ENCODE measurements around the gene COL6A2. TPM values are rescaled to one million over a fixed set of nuclear protein-coding genes. Genes with fewer than 3 reads are reported as not detected.
A peak's percentile ranks its signal among the peaks of the same experiment; 100 is the strongest.
"Not testable (repeated sequence)": the region's sequence is repeated elsewhere in the genome, so short reads cannot be mapped to it uniquely, and the experiment has no call there.

The COL6A2 gene
- total RNA-seq, 1 donor from 2014 or later = 120 TPM

DNA sequence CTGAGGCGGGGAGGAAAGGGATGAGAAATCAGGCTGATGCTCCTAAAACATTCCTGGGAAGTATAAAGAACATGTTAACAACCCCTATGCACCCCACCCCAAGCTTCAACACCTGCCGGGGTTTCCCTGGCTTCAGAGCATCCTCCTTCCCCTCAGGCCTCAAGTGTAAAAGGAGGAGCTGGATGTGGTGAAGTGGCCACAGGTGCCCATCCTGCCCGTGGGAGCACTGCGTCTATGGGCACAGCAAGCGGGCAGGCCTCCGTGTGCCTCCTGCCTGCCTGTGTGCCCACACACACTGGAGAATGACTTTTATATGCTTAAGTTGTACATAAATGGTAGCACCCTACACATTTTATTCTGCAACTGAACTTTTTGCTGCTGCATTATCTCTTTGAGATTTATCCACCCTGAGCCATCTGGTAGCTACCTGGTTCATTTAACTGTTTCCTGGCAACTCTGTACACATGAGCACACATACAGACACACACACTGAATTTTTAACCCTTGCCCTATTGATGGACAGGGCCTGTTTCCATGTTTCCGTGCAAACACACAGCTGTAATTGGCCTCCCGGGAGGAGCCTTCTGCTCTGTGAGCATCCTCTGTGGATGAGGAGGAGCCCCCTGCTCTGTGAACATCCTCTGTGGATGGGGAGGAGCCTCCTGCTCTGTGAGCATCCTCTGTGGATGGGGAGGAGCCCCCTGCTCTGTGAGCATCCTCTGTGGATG, 70.9 kb downstream of the COL6A2 start:
- Histone ChIP-seq H3K27me3 (ENCODE audit: insufficient read depth, low read length) (no peaks in the 10 kb centered on the region), H3K4me2 (ENCODE audit: low read length) (no peak overlapping the region), H3K36me3 (ENCODE audit: insufficient read depth, low read length) (no peaks in the 10 kb centered on the region), H3K9ac (ENCODE audit: low read length) (no peak overlapping the region), H3K79me2 (ENCODE audit: insufficient read depth, low read length) (no peaks in the 10 kb centered on the region), H3K4me1 (ENCODE audit: insufficient read depth, low read length) (no peaks in the 10 kb centered on the region), H3K4me3 (ENCODE audit: insufficient read depth, low read depth, low read length) (no peak overlapping the region), H2AFZ (ENCODE audit: low read depth, low read length) (no peak overlapping the region), H4K20me1 (ENCODE audit: insufficient read depth, low read length) (peaks cover 4% of the 10 kb centered on the region), H3K27ac (ENCODE audit: low read depth, low read length) (no peak overlapping the region), H3K9me3 (ENCODE audit: insufficient read depth, low read depth, low read length) (peaks cover 2% of the 10 kb centered on the region)
- Mint-ChIP-seq H3K4me3 (ENCODE audit: unreplicated experiment) (no peak overlapping the region), H3K36me3 (ENCODE audit: low read depth, unreplicated experiment) (peaks cover 13% of the 10 kb centered on the region), H3K4me1 (ENCODE audit: low read depth, unreplicated experiment) (no peaks in the 10 kb centered on the region), H3K9me3 (ENCODE audit: unreplicated experiment) (peaks cover 9% of the 10 kb centered on the region), H3K27me3 (ENCODE audit: low read depth, unreplicated experiment) (peaks cover 2% of the 10 kb centered on the region), H3K27ac (ENCODE audit: unreplicated experiment) (no peak overlapping the region)
- FAIRE-seq = no peak
- no peak for DNase-seq (ENCODE audit: low read depth)
- TF ChIP-seq, protein P1, sequence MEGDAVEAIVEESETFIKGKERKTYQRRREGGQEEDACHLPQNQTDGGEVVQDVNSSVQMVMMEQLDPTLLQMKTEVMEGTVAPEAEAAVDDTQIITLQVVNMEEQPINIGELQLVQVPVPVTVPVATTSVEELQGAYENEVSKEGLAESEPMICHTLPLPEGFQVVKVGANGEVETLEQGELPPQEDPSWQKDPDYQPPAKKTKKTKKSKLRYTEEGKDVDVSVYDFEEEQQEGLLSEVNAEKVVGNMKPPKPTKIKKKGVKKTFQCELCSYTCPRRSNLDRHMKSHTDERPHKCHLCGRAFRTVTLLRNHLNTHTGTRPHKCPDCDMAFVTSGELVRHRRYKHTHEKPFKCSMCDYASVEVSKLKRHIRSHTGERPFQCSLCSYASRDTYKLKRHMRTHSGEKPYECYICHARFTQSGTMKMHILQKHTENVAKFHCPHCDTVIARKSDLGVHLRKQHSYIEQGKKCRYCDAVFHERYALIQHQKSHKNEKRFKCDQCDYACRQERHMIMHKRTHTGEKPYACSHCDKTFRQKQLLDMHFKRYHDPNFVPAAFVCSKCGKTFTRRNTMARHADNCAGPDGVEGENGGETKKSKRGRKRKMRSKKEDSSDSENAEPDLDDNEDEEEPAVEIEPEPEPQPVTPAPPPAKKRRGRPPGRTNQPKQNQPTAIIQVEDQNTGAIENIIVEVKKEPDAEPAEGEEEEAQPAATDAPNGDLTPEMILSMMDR (IDR thresholded peaks at IDR 0.05; ENCODE audit: insufficient read depth, low read depth, low read length) = no peak
- TF ChIP-seq EZH2 (IDR thresholded peaks at IDR 0.05; ENCODE audit: insufficient read depth, low read length) = no peak

DNA sequence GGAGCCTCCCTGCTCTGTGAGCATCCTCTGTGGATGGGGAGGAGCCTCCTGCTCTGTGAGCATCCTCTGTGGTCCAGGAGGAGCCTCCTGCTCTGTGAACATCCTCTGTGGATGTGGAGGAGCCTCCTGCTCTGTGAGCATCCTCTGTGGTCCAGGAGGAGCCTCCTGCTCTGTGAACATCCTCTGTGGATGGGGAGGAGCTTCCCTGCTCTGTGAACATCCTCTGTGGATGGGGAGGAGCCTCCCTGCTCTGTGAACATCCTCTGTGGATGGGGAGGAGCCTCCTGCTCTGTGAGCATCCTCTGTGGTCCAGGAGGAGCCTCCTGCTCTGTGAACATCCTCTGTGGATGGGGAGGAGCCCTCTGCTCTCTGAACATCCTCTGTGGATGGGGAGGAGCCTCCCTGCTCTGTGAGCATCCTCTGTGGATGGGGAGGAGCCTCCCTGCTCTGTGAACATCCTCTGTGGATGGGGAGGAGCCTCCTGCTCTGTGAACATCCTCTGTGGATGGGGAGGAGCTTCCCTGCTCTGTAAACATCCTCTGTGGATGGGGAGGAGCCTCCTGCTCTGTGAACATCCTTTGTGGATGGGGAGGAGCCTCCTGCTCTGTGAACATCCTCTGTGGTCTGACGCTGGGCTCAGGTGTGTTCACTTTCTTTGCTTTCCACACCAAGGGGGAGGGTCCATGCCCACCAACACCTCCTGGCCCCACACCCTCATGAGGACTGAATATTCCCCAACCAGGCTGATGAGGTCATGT, 72.7 kb downstream of the COL6A2 start:
- H4K20me1 ChIP-seq (ENCODE audit: insufficient read depth, low read length); H3K9ac ChIP-seq (ENCODE audit: low read length); H3K4me3 Mint-ChIP-seq (ENCODE audit: unreplicated experiment); H3K4me1 Mint-ChIP-seq (ENCODE audit: low read depth, unreplicated experiment); H3K4me2 ChIP-seq (ENCODE audit: low read length); H3K9me3 ChIP-seq (ENCODE audit: insufficient read depth, low read depth, low read length); FAIRE-seq; H3K27me3 ChIP-seq (ENCODE audit: insufficient read depth, low read length); DNase-seq (ENCODE audit: low read depth); H2AFZ ChIP-seq (ENCODE audit: low read depth, low read length); H3K79me2 ChIP-seq (ENCODE audit: insufficient read depth, low read length); H3K27ac ChIP-seq (ENCODE audit: low read depth, low read length); H3K27me3 Mint-ChIP-seq (ENCODE audit: low read depth, unreplicated experiment); H3K4me3 ChIP-seq (ENCODE audit: insufficient read depth, low read depth, low read length); H3K36me3 ChIP-seq (ENCODE audit: insufficient read depth, low read length); H3K4me1 ChIP-seq (ENCODE audit: insufficient read depth, low read length): not testable (repeated sequence)
- Mint-ChIP-seq H3K9me3 (ENCODE audit: unreplicated experiment) (peaks cover 16% of the 10 kb centered on the region), H3K27ac (ENCODE audit: unreplicated experiment) (peak overlapping the region; percentile 53), H3K36me3 (ENCODE audit: low read depth, unreplicated experiment) (peaks cover 13% of the 10 kb centered on the region)

DNA sequence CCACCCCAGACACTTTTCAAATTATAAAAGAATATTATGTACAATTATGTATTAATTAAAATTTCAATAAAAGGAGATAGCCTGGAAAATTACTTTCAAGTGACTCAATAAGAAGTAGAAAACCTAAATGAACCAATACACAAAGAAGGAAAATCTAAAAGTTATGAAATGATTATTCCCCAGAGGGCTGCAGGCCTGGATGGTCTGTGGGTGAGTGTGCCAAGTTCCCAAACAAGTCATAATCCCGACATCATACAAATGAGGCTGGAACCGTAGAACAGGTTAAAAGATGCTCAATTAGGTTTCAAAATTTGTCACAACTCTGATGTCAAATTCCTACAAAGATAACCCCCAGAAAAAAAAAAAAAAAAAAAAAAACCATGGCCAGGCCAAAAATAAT, 73.7 kb downstream of the COL6A2 start:
- peaks cover 21% of the 10 kb centered on the region for H3K9me3 Mint-ChIP-seq (ENCODE audit: unreplicated experiment)
- DNase-seq (ENCODE audit: low read depth) = no peak

More for the DNA sequence above, 73.7 kb downstream of the COL6A2 start:
- Mint-ChIP-seq H3K4me1 (ENCODE audit: low read depth, unreplicated experiment) (no peaks in the 10 kb centered on the region), H3K27me3 (ENCODE audit: low read depth, unreplicated experiment) (peaks cover 2% of the 10 kb centered on the region), H3K27ac (ENCODE audit: unreplicated experiment) (no peak overlapping the region), H3K4me3 (ENCODE audit: unreplicated experiment) (no peak overlapping the region), H3K36me3 (ENCODE audit: low read depth, unreplicated experiment) (peaks cover 13% of the 10 kb centered on the region)
- H3K79me2 ChIP-seq (ENCODE audit: insufficient read depth, low read length) = no peaks in the 10 kb centered on the region
- no peaks in the 10 kb centered on the region for H3K27me3 ChIP-seq (ENCODE audit: insufficient read depth, low read length)
- H3K36me3 ChIP-seq (ENCODE audit: insufficient read depth, low read length) = no peaks in the 10 kb centered on the region
- FAIRE-seq = no peak
- no peaks in the 10 kb centered on the region for H3K4me1 ChIP-seq (ENCODE audit: insufficient read depth, low read length)
- TF ChIP-seq, protein P1 (IDR thresholded peaks at IDR 0.05; ENCODE audit: insufficient read depth, low read depth, low read length) = no peak
- no peak for TF ChIP-seq EZH2 (IDR thresholded peaks at IDR 0.05; ENCODE audit: insufficient read depth, low read length)
- no peak overlapping the region for H3K9ac ChIP-seq (ENCODE audit: low read length)
- no peak overlapping the region for H3K27ac ChIP-seq (ENCODE audit: low read depth, low read length)
- no peak overlapping the region for H2AFZ ChIP-seq (ENCODE audit: low read depth, low read length)
- no peak overlapping the region for H3K4me2 ChIP-seq (ENCODE audit: low read length)
- peaks cover 3% of the 10 kb centered on the region for H3K9me3 ChIP-seq (ENCODE audit: insufficient read depth, low read depth, low read length)
- H3K4me3 ChIP-seq (ENCODE audit: insufficient read depth, low read depth, low read length) = no peak overlapping the region
- H4K20me1 ChIP-seq (ENCODE audit: insufficient read depth, low read length) = peaks cover 7% of the 10 kb centered on the region

Data from astrocyte (in vitro differentiated cells and primary cell).